Activated CD8-positive, alpha-beta T cell treated with anti-CD3 and anti-CD28 coated beads for 36 hours (primary cell): ENCODE results near the gene PSD4. TPM values are rescaled to one million over a fixed set of nuclear protein-coding genes. Genes with fewer than 3 reads are reported as not detected.

Source experiments
- ATAC-seq: fragments of 200-7000 bp; cut with Tn5 transposase; one replicate; pipeline ENCODE4 v1.10.0; 2021; ENCODE audit warnings: mild to moderate bottlenecking, moderate library complexity
- CTCF ChIA-PET: fragments of 350-600 bp; sonication (Branson Sonifier 250); formaldehyde crosslinking; loops from one replicate; lab custom pipeline; 2021; ENCODE audit warnings: antibody characterized with exemption; lab: Charles Lee
- POLR2A ChIA-PET: fragments of 350-600 bp; sonication (Branson Sonifier 250); formaldehyde crosslinking; loops from one replicate; lab custom pipeline; 2021; ENCODE audit warnings: antibody characterized with exemption; lab: Charles Lee
- DNase-seq: peaks from one replicate; pipeline ENCODE4 v3.0.0-alpha.2; 2020
- H3K27ac Mint-ChIP-seq: one replicate; pipeline ENCODE4 v1.8.0; 2021; ENCODE audit warnings: mild to moderate bottlenecking, mixed read lengths
- H3K27me3 Mint-ChIP-seq: one replicate; pipeline ENCODE4 v1.8.0; 2021; ENCODE audit warnings: mixed read lengths
- H3K36me3 Mint-ChIP-seq: one replicate; pipeline ENCODE4 v1.8.0; 2021; ENCODE audit warnings: low read depth, mixed read lengths
- H3K4me1 Mint-ChIP-seq: one replicate; pipeline ENCODE4 v1.8.0; 2021; ENCODE audit warnings: low read depth, mixed read lengths
- H3K4me3 Mint-ChIP-seq: one replicate; pipeline ENCODE4 v1.8.0; 2021; ENCODE audit warnings: mild to moderate bottlenecking, moderate library complexity, mixed read lengths
- H3K9me3 Mint-ChIP-seq: one replicate; pipeline ENCODE4 v1.8.0; 2021; ENCODE audit warnings: mixed read lengths
- intact Hi-C: fragments of 100-400 bp; cut with micrococcal nuclease; formaldehyde crosslinking; loops from one replicate; pipeline ENCODE4 v1.10.0; 2022
- total RNA-seq, 2 experiments: library from RNA; stranded (reverse); gene quantifications; one replicate each; pipeline ENCODE4 v1.2.3, GENCODE V29; 2021
- TF ChIP-seq, protein P1 (sequence below): fragments of 200-600 bp; IDR thresholded peaks from one replicate; pipeline ENCODE4 v1.8.0; 2022; ENCODE audit warnings: antibody characterized with exemption, mild to moderate bottlenecking

PSD4 gene
- total RNA-seq, 2 experiments from 2014 or later = 247 to 251 TPM

DNA sequence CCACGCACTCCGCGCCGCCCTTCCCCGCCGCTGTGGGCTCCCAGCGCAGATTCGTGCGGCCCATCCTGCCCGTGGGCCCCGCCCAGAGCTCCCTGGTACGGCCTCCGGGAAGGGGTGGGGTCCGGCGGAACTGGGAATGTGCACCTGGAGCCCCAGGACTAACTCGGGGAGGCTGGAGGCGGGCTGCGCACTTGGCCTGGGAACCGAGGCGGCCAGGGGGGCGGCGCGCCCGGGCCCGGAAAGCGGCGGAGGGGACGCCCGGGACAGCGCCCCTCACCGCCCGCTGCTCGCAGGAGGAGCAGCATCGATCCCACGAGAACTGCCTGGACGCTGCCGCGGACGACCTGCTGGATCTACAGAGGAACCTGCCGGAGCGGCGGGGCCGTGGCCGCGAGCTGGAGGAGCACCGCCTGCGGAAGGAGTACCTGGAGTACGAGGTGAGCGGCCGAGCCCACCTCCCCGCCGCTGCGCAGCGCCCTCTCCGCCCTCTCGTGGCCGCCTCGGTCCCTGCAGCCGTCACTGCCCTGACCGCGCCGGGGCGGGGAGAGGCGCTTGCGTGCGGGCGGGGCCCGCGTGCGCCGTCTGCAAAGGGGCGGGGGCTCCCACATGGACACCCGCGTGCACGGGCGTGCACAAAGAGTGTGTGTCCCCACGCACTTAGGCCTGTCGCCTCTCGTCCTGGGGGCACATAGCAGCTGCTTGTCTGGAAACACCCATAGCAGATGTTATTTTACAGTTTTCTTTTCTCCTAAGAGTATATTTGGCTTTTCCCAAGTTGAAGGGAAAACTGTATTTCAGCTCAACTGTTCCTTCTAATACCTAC is 25.2 kb downstream of the PSD4 start:
- CTCF ChIA-PET = interaction anchor here (0.6 to 12.4 kb wide), 29 partner anchors 9 to 171 kb away, joined by 3 to 212 read pairs (median 4); partner anchors contain the start of gene PSD4
- H3K27me3 Mint-ChIP-seq = no peaks in the 10 kb centered on the region
- H3K9me3 Mint-ChIP-seq = no peaks in the 10 kb centered on the region
- H3K36me3 Mint-ChIP-seq = peaks cover 70% of the 10 kb centered on the region
- peaks cover 9% of the 10 kb centered on the region for H3K4me1 Mint-ChIP-seq
- ATAC-seq (peak; percentile 74), DNase-seq (peak; percentile 75)
- TF ChIP-seq, protein P1, sequence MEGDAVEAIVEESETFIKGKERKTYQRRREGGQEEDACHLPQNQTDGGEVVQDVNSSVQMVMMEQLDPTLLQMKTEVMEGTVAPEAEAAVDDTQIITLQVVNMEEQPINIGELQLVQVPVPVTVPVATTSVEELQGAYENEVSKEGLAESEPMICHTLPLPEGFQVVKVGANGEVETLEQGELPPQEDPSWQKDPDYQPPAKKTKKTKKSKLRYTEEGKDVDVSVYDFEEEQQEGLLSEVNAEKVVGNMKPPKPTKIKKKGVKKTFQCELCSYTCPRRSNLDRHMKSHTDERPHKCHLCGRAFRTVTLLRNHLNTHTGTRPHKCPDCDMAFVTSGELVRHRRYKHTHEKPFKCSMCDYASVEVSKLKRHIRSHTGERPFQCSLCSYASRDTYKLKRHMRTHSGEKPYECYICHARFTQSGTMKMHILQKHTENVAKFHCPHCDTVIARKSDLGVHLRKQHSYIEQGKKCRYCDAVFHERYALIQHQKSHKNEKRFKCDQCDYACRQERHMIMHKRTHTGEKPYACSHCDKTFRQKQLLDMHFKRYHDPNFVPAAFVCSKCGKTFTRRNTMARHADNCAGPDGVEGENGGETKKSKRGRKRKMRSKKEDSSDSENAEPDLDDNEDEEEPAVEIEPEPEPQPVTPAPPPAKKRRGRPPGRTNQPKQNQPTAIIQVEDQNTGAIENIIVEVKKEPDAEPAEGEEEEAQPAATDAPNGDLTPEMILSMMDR = peak; percentile 69
- intact Hi-C loops = loop anchor here (2.0 kb wide), 1 partner anchor 62 kb away; no protein-coding TSS in a partner anchor
- no peak overlapping the region for H3K4me3 Mint-ChIP-seq
- POLR2A ChIA-PET = interaction anchor here (0.5 to 1.9 kb wide), 9 partner anchors 11 to 64 kb away, joined by 3 to 16 read pairs (median 3); partner anchors contain the start of gene PSD4
- H3K27ac Mint-ChIP-seq = no peak overlapping the region

DNA sequence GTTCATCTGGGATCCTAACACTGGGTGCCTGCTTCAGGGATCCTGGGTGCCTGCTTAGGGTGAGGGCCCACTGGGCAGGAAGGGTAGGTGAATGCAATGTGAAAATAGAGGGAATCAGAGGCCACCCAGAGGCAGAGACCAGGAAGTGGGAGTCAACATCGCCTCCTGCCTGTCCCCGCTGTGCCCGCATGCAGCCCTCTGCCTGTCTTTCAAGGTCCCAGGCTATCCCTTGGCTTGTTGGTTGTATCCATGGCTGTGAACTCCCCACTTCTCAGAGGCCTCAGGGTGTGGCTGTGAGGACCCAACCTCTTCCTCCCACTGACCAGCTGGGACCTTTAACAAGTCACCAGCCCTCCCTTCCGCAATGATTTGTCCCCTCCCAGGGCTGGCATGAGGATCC is 26.5 kb downstream of the PSD4 start:
- no peak overlapping the region for H3K4me3 Mint-ChIP-seq
- peaks cover 12% of the 10 kb centered on the region for H3K4me1 Mint-ChIP-seq
- peaks cover 59% of the 10 kb centered on the region for H3K36me3 Mint-ChIP-seq
- H3K27ac Mint-ChIP-seq = peak overlapping the region; percentile 36
- intact Hi-C loops = no loop called here
- TF ChIP-seq, protein P1 = no peak
- H3K27me3 Mint-ChIP-seq = no peaks in the 10 kb centered on the region
- POLR2A ChIA-PET = interaction anchor here (1.3 to 1.5 kb wide), 3 partner anchors 17 to 65 kb away, joined by 3 to 4 read pairs (median 4); no protein-coding TSS in a partner anchor
- CTCF ChIA-PET = interaction anchor here (0.9 to 12.4 kb wide), 8 partner anchors 17 to 170 kb away, joined by 3 to 212 read pairs (median 5); partner anchors contain the start of gene PSD4
- DNase-seq = no peak
- H3K9me3 Mint-ChIP-seq = no peaks in the 10 kb centered on the region
- ATAC-seq = no peak

DNA sequence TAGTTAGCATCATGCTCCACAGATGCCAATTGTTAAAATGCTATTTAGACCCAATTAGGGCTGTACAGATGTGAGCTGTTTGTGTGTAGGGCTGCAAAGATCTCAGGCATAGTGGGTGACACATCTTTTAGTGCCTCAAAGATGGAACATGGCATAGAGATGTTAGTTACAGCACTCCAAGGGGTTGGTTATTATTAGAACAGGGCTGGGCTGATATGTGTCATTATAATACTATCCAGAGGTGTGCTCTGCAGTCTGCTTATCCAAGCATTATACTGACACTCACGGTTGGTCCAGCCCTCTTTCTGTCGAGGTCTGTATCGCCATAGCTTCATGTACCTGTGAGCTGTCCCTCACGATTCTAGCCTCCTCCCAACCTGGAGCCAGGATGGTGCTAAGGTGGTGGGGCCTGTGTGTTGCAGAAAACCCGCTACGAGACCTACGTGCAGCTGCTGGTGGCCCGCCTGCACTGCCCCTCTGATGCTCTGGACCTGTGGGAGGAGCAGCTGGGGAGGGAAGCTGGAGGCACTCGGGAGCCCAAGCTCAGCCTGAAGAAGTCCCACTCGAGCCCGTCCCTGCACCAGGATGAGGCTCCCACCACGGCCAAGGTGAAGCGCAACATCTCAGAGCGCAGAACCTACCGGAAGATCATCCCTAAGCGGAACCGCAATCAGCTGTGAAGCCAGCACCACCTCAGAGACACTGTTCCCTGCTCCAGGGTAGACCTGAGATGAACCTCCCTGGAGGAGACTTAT is 27.1 kb downstream of the PSD4 start:
- H3K4me1 Mint-ChIP-seq = peaks cover 14% of the 10 kb centered on the region
- DNase-seq (no peak), ATAC-seq (no peak)
- ChIA-PET POLR2A (interaction anchor here (0.9 to 1.9 kb wide), 7 partner anchors 16 to 66 kb away, joined by 3 to 8 read pairs (median 4); no protein-coding TSS in a partner anchor), CTCF (interaction anchor here (1.2 to 12.4 kb wide), 4 partner anchors 64 to 169 kb away, joined by 3 to 212 read pairs (median 16); no protein-coding TSS in a partner anchor)
- intact Hi-C loops = no loop called here
- H3K27ac Mint-ChIP-seq = no peak overlapping the region
- no peaks in the 10 kb centered on the region for H3K27me3 Mint-ChIP-seq
- H3K9me3 Mint-ChIP-seq = no peaks in the 10 kb centered on the region
- H3K4me3 Mint-ChIP-seq = no peak overlapping the region
- TF ChIP-seq, protein P1 = no peak
- H3K36me3 Mint-ChIP-seq = peaks cover 52% of the 10 kb centered on the region

DNA sequence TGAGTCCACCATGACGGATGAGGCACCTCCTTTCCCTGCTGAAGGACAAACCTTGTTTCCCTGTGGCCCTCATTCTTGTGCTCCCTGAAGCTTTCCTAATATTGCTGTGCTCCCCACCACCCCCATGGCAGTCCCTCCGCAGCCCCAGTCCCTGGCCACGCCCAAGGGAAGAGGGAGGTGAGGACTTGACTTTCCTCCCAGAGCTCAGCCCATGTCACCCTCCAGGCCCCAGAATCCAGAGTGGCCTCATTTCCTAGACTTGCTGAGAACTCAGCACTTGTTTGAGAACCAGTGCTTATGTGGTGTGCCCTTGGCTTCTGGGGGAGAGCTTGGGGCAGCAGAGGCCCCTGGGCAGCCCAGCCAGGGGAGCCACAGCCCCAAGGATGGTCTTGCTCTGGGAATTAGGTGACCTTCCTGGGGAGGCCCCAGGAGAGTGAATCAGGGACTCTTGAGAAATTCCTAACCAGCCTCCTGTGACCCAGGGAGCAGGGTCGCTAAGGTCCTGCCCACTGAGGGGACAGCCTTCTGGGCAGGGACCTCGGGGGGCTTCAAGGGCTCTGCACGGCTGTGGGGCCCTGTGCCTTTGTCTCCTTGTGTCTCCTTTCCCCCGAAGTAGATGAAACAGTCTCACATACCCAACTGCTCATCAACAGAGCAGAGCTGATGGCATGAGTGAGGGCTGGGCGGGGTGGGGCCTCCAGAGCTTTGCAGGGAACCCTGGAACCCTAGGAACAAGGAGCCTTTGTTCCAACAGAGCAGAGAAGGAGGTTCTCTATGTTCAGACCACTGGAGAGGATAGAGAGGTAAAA is 27.9 kb downstream of the PSD4 start:
- peak overlapping the region; percentile 49 for H3K27ac Mint-ChIP-seq
- DNase-seq (no peak), ATAC-seq (no peak)
- intact Hi-C loops = no loop called here
- no peak overlapping the region for H3K4me3 Mint-ChIP-seq
- CTCF ChIA-PET = interaction anchor here (1.2 to 12.4 kb wide), 7 partner anchors 27 to 188 kb away, joined by 3 to 212 read pairs (median 6); no protein-coding TSS in a partner anchor
- no peaks in the 10 kb centered on the region for H3K9me3 Mint-ChIP-seq
- POLR2A ChIA-PET = interaction anchor here (0.9 to 1.9 kb wide), 5 partner anchors 16 to 66 kb away, joined by 3 to 8 read pairs (median 4); no protein-coding TSS in a partner anchor
- peaks cover 16% of the 10 kb centered on the region for H3K4me1 Mint-ChIP-seq
- peaks cover 44% of the 10 kb centered on the region for H3K36me3 Mint-ChIP-seq
- TF ChIP-seq, protein P1 = no peak
- no peaks in the 10 kb centered on the region for H3K27me3 Mint-ChIP-seq
